Left ventricle myocardium inferior (tissue), 1 donor: ENCODE results near the gene STAT5A. TPM values are rescaled to one million over a fixed set of nuclear protein-coding genes. Genes with fewer than 3 reads are reported as not detected.
"Not testable (repeated sequence)": the region's sequence is repeated elsewhere in the genome, so short reads cannot be mapped to it uniquely, and the experiment has no call there.

ENCODE experiments used
- DNase-seq: peaks from one replicate; pipeline ENCODE4 v3.0.0-alpha.2; 2020
- H3K27ac ChIP-seq: fragments of 200-600 bp; replicated peaks from 2 replicates; pipeline ENCODE4 v1.8.0; 2021
- H3K27me3 ChIP-seq: fragments of 200-600 bp; 2 replicates; pipeline ENCODE4 v1.8.0; 2021; ENCODE audit warnings: low read depth
- H3K36me3 ChIP-seq: fragments of 200-600 bp; 2 replicates; pipeline ENCODE4 v1.8.0; 2021
- H3K4me1 ChIP-seq: fragments of 200-600 bp; 2 replicates; pipeline ENCODE4 v1.8.0; 2021
- H3K4me3 ChIP-seq: fragments of 200-600 bp; 2 replicates; pipeline ENCODE4 v1.8.0; 2021; ENCODE audit warnings: mild to moderate bottlenecking, moderate library complexity
- H3K9me3 ChIP-seq: fragments of 200-600 bp; replicated peaks from 2 replicates; pipeline ENCODE4 v1.8.0; 2021
- intact Hi-C: fragments of 100-400 bp; cut with micrococcal nuclease; formaldehyde crosslinking; loops from one replicate; pipeline ENCODE4 v1.11.0; 2022
- total RNA-seq: library from RNA; stranded (reverse); fragmentation: NEBNext Ultra II Directional; extraction: Animal tissue kit (Norgen Biotek cat#: 25700); gene quantifications from one replicate; pipeline ENCODE4 v1.2.1, GENCODE V29; 2021
- TF ChIP-seq, protein P1 (sequence below): fragments of 200-600 bp; IDR thresholded peaks from 2 replicates; pipeline ENCODE4 v1.8.0; 2021; ENCODE audit warnings: antibody characterized with exemption, mild to moderate bottlenecking, borderline replicate concordance
- donor health status: DM: no; HTN: yes; CAD: no; lungs with severe emphysema.

Gene STAT5A
- total RNA-seq, 1 donor from 2014 or later = 16.7 TPM

DNA sequence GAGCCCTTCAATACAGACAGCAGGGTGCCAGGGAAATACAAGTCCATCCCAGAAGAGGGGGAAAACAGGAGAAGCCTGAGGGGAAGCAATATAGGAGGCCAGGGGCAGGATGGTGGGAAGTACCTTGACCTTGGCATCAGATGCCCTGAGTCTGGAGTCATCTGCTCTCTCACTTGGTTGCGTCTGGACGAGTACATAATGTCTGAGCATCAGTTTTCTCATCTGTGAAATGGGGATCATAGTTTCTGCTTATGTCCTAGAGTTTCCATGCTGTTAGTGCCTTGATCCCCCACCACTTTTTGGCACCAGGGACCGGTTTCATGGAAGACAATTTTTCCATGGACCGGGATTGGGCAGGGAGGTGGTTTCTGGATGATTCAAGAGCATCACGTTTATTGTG is 2.3 kb downstream of the STAT5A start:
- TF ChIP-seq, protein P1, sequence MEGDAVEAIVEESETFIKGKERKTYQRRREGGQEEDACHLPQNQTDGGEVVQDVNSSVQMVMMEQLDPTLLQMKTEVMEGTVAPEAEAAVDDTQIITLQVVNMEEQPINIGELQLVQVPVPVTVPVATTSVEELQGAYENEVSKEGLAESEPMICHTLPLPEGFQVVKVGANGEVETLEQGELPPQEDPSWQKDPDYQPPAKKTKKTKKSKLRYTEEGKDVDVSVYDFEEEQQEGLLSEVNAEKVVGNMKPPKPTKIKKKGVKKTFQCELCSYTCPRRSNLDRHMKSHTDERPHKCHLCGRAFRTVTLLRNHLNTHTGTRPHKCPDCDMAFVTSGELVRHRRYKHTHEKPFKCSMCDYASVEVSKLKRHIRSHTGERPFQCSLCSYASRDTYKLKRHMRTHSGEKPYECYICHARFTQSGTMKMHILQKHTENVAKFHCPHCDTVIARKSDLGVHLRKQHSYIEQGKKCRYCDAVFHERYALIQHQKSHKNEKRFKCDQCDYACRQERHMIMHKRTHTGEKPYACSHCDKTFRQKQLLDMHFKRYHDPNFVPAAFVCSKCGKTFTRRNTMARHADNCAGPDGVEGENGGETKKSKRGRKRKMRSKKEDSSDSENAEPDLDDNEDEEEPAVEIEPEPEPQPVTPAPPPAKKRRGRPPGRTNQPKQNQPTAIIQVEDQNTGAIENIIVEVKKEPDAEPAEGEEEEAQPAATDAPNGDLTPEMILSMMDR = no peak
- H3K4me3 ChIP-seq = no peak overlapping the region
- H3K4me1 ChIP-seq = peaks cover 56% of the 10 kb centered on the region
- DNase-seq = no peak
- intact Hi-C loops = no loop called here
- H3K27ac ChIP-seq = peak overlapping the region; percentile 27
- H3K9me3 ChIP-seq = no peaks in the 10 kb centered on the region
- peaks cover 18% of the 10 kb centered on the region for H3K36me3 ChIP-seq
- H3K27me3 ChIP-seq = no peaks in the 10 kb centered on the region

DNA sequence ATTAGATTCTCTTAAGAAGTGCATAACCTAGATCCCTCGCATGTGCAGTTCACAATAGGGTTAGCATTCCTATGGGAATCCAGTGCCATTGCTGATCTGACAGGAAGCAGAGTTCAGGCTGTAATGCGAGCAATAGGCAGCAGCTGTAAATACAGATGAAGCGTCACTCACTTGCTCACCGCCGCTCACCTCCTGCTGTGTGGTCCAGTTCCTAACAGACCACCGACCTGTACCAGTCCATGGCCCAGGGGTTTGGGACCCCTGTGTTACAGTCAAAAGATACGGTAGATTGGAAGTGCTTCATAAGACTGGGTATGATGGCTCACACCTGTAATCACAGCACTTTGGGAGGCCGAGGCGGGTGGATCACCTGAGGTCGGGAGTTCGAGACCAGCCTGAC is 2.8 kb downstream of the STAT5A start:
- Histone ChIP-seq H3K4me1 (peaks cover 56% of the 10 kb centered on the region), H3K27ac (peak overlapping the region; percentile 27), H3K9me3 (no peaks in the 10 kb centered on the region), H3K27me3 (no peaks in the 10 kb centered on the region), H3K4me3 (no peak overlapping the region), H3K36me3 (peaks cover 24% of the 10 kb centered on the region)
- TF ChIP-seq, protein P1 = no peak
- intact Hi-C loops = no loop called here
- no peak for DNase-seq

DNA sequence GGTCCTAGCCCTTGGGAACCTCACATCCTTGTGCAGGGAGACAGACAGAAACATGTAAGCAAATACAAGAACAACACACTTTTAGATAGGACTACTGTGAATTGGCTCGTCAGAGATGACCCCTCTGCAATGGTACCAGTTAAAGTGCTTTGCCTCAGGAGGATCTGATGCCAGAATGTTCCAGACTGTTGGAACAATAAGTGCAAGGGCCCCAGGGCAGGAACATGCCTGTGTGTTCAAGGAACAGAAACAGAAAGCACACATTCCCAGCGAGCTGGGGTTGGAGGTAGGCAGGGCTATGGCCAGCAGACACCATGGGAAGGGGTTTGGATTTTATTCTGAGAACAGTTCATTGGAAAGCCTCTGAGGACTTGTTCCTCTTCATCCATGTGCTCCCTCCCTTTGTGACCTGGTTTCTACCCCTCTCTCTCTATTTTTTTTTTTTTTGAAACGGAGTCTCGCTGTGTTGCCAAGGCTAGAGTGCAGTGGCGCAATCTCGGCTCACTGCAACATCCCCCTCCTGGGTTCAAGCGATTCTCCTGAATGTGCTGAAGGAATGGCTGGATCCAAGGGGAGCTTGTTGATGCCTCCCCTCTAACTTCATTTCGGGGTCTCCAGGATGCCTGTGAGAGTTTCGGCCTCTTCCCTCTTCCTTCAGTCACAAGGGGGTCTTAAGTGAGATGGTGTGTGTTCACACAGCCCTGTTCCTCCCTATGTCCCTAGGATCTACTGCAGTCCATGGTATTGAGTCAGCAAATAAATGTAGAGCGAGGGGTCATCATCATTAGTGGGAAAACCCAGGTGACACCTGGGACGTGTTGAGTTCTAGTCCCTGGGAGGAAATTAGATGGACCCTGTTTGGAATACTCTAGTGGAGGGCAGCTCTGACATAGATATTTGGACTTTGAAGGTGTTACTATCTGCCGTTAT is 6.4 kb downstream of the STAT5A start:
- H3K4me1 ChIP-seq = peaks cover 21% of the 10 kb centered on the region
- DNase-seq = no peak
- no peak overlapping the region for H3K27ac ChIP-seq
- H3K9me3 ChIP-seq = no peaks in the 10 kb centered on the region
- TF ChIP-seq, protein P1 = no peak
- H3K36me3 ChIP-seq = peaks cover 38% of the 10 kb centered on the region
- no peak overlapping the region for H3K4me3 ChIP-seq
- intact Hi-C loops = no loop called here
- no peaks in the 10 kb centered on the region for H3K27me3 ChIP-seq

- no peaks in the 10 kb centered on the region for H3K27me3 ChIP-seq
- H3K4me3 ChIP-seq = no peak overlapping the region
- no peak overlapping the region for H3K27ac ChIP-seq
- intact Hi-C loops = no loop called here
- no peak for DNase-seq
- H3K36me3 ChIP-seq = peaks cover 40% of the 10 kb centered on the region
- TF ChIP-seq, protein P1 = no peak
- H3K4me1 ChIP-seq = peaks cover 9% of the 10 kb centered on the region
- H3K9me3 ChIP-seq = no peaks in the 10 kb centered on the region
Measured at GRCh38 chr17:42296012-42296411, 7.7 kb downstream of the STAT5A start.

DNA sequence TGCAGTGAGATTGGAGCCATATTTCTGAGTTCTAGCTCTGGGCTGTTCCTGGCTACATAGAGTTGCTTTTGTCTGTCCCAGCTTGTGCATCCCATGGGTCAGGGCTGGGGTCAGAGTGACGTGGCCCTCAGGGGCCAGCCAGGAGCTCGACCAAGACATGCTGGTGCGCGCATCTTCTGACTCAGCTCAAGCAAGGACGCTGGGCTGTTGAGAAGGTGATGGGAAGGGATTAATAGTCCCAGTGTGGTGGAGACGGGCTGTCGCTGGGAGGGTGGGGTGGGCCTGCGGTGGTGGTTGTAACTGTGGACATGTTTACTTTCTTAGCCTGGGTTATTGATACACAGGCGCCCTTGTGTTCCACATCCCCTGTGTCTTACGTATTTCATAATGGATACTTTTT is 9.5 kb downstream of the STAT5A start:
- H3K9me3 ChIP-seq, intact Hi-C loops, H3K4me3 ChIP-seq, H3K27ac ChIP-seq, H3K4me1 ChIP-seq, DNase-seq, H3K27me3 ChIP-seq: not testable (repeated sequence)
- peaks cover 58% of the 10 kb centered on the region for H3K36me3 ChIP-seq

GRCh38 chr17:42299361-42299760 is 11.1 kb downstream of the STAT5A start:
- H3K36me3 ChIP-seq = peaks cover 59% of the 10 kb centered on the region
- H3K9me3 ChIP-seq, H3K4me3 ChIP-seq, DNase-seq, H3K4me1 ChIP-seq, intact Hi-C loops, H3K27me3 ChIP-seq, H3K27ac ChIP-seq: not testable (repeated sequence)

DNA sequence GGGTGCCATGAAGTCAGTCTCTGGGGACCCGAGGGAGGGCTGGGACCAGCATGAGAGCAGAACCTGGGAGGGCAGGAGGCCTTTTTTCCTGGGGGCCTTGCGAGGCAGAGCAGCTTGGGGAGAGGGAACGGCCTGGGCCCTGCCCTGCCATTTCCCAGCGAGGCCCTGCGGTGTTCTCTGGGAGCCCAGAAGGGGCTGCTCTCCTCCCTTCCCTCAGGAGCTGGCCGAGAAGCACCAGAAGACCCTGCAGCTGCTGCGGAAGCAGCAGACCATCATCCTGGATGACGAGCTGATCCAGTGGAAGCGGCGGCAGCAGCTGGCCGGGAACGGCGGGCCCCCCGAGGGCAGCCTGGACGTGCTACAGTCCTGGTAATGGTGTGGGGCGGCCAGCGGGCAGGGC is 11.6 kb downstream of the STAT5A start:
- H3K9me3 ChIP-seq, H3K27ac ChIP-seq, intact Hi-C loops, H3K27me3 ChIP-seq, H3K4me1 ChIP-seq, DNase-seq, H3K4me3 ChIP-seq: not testable (repeated sequence)
- H3K36me3 ChIP-seq = peaks cover 63% of the 10 kb centered on the region
